Measurements from ENCODE around the gene LSAMP. TPM values are rescaled to one million over a fixed set of nuclear protein-coding genes. Genes with fewer than 3 reads are reported as not detected.

LSAMP gene
- total RNA-seq, 1 donor from 2014 or later: 5.0 TPM

- intact Hi-C loops (cut with DNase I): no loop called here
- no peak for DNase-seq (ENCODE audit: missing footprints)
- no peak for ATAC-seq
Observed at GRCh38 chr3:116200956-116201690, 244.2 kb downstream of the LSAMP start.

- ATAC-seq (no peak), DNase-seq (ENCODE audit: missing footprints) (no peak)
- intact Hi-C loops (cut with DNase I): no loop called here
Observed at GRCh38 chr3:116199063-116199462, 246.2 kb downstream of the LSAMP start.

DNA sequence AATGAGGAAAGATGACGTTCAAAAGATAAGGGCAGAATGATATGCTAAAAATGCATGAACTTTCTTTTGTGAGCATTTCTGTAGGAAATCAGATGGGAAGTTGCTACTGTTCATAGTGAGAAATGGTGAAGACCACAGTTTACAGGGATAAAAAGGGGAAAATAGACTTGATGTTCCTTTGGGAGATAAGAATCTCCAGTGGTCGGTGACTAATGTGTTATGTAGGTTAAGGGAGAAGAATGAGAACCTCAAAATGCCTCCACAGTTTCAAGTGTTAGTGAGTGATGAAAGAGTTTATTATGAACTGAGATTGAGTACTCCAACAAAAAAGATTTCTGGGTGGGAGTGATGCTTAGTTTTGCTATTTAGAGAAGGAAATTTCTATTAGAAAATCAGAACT lies 247.2 kb downstream of the LSAMP start:
- intact Hi-C loops (cut with DNase I): no loop called here
- no peak for ATAC-seq

GRCh38 chr3:116192464-116192863 lies 252.8 kb downstream of the LSAMP start:
- intact Hi-C loops (cut with DNase I): no loop called here
- ATAC-seq (no peak), DNase-seq (ENCODE audit: missing footprints) (no peak)

More for the DNA sequence above, 247.2 kb downstream of the LSAMP start:
- DNase-seq (ENCODE audit: missing footprints): no peak

- no peak for DNase-seq (ENCODE audit: missing footprints)
- intact Hi-C loops (cut with DNase I): no loop called here
- no peak for ATAC-seq
Observed at GRCh38 chr3:116191409-116191808, 253.9 kb downstream of the LSAMP start.

- ATAC-seq: no peak
- intact Hi-C loops (cut with DNase I): no loop called here
- no peak for DNase-seq (ENCODE audit: missing footprints)
Observed at GRCh38 chr3:116190095-116190494, 255.2 kb downstream of the LSAMP start.

GRCh38 chr3:116188231-116188785 lies 257.0 kb downstream of the LSAMP start:
- intact Hi-C loops (cut with DNase I): no loop called here
- ATAC-seq: no peak
- no peak for DNase-seq (ENCODE audit: missing footprints)

- ATAC-seq (no peak), DNase-seq (ENCODE audit: missing footprints) (no peak)
- intact Hi-C loops (cut with DNase I): no loop called here
Observed at GRCh38 chr3:116186049-116186448, 259.2 kb downstream of the LSAMP start.

DNA sequence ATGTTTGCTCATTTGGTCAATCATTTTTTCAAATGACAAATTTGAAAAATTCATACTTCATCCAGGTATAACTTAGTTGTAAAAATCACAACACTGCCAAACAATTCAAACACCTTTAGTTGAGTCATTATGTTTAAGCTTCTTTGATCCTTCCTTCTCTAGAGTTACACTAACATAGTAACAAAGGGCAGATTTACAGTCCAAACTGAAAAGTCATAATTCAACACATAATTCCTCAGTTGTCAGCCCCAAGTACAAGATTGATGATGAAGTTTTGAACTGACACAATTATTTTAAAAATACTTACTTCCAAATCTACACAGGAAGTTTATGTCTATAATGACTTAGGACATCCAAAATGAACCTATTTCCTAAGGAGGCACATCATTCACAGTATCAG lies 264.1 kb downstream of the LSAMP start:
- DNase-seq (ENCODE audit: missing footprints) (no peak), ATAC-seq (no peak)
- intact Hi-C loops (cut with DNase I): no loop called here

GRCh38 chr3:116179091-116179490 lies 266.2 kb downstream of the LSAMP start:
- ATAC-seq: no peak
- DNase-seq (ENCODE audit: missing footprints): no peak
- intact Hi-C loops (cut with DNase I): no loop called here

DNA sequence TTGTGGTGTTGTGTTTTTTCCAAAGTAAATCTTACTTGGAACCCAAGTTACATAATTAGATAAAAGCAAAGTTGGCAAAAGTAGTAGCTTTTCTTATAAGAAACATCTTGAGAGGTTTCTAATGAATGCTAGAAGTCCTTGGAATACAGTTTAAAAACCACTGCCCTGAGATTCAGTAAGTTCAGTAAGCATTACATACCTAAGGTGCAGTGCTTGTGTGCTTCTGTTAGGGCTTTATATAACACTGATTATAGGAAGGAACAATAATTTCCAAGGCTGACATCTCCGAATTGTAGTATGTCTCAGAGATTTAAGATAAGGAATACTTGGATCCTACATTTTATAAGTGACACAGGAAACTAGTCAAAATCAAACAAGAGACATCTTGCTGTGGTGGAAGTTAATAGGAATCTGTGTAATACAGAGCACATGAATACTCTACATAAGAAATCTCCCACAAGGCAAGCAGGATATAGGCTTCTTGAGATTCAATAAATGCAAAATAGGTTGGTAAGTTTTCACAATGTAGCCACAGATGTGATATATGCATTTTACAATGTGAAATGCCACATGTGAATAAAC lies 268.2 kb downstream of the LSAMP start:
- no peak for DNase-seq (ENCODE audit: missing footprints)
- no peak for ATAC-seq
- intact Hi-C loops (cut with DNase I): no loop called here

DNA sequence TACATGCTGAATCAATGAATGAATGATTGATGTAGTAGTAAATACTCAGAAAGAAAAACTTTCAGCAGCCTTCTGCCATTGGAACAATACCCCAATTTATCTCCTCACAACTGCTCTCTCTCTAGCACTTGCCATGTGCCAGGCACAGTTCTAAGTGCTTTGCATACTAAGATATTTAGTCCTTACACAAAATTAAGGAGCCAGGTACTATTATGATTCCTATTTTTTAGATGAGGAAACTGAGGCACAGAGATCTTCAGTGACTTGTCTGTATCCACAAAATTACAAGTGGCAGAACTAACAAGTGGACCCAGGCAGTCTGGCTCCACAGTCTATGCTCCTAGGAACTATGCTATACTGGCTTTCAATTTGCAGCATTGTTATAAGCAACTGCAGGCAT lies 279.2 kb downstream of the LSAMP start:
- ATAC-seq: no peak
- DNase-seq (ENCODE audit: missing footprints): no peak
- intact Hi-C loops (cut with DNase I): no loop called here

DNA sequence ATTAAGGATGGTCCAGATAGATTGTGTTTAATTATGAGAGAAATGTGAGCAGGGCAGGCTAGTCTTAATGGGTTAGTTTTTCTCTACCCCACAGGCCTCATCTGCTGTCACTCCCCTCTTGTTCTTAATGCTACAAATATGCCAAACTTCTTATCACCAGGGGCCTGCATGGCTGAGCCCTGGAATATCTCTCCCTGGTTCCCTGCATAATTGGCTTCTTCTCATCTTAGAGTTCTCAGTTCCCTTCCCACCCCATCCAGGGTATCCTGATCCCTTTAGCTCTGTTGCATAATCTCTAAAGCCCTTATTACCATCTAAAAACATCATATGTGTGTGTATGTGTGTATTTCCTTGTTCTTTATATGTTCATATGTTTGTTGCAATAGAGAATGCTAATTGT lies 279.6 kb downstream of the LSAMP start:
- intact Hi-C loops (cut with DNase I): no loop called here
- ATAC-seq (no peak), DNase-seq (ENCODE audit: missing footprints) (no peak)

GRCh38 chr3:116165135-116165534 lies 280.2 kb downstream of the LSAMP start:
- DNase-seq (ENCODE audit: missing footprints) (no peak), ATAC-seq (no peak)
- intact Hi-C loops (cut with DNase I): no loop called here

DNA sequence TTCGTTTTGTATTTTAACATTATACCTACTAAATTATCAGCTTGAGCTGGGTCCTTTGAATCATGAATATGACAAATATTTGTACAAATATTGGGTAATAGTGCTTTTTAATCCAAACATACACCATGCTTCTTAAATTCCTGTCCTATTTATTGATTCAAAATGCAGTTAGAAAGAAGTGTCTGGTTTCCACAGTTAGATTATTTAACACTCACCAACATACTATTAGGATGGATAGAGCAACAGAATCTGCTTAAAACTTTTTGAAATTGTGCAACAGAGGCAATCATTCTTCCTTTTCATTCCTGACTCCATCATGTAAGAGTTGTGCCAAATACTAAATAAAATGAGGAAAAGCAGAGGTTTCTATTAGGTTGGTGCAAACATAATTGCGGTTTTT lies 281.2 kb downstream of the LSAMP start:
- DNase-seq (ENCODE audit: missing footprints): no peak
- intact Hi-C loops (cut with DNase I): no loop called here
- no peak for ATAC-seq

DNA sequence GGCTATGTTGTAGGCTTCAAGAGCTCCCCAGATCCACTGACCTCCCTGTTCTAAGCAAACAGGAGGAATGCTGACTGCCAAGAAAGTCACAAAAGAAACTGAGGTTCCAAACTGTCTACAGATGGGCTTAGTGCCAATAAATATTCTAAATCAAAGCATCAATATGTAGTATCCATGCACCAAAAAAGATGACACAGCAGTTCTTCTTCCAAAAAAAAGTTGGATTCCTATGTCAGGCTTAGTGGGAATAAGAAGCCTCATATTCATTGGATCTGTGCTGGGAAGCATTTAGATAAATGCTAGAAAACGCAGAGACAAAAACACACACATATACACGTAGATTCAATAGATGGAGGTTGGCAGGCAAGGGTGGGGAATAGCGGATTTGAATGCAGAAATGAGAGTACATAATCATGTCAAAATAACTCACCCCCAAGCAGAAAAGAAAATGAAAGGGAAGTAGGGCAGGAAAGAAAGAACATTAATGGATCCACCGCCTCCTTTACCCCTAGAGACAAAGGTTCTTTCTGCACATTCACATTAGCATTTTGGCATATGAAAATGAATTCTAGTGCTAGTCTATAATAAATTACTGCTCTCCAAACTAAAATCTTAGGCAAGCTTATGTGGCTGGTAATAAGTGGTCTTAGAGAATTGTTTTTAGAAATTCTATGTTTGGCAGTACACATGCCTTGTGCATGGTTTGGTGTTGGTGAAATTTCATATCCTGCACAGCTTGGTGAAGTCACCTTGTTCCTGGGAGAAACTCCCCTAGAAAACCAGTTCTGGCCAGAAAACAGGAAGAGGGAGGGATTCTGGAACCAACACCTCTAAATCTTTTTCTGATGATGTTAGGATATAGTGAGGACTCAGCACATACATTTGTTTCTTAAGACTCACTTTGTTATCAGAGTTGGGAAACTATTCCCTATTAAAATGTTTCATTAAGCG lies 283.4 kb downstream of the LSAMP start:
- DNase-seq (ENCODE audit: missing footprints) (no peak), ATAC-seq (no peak)

DNA sequence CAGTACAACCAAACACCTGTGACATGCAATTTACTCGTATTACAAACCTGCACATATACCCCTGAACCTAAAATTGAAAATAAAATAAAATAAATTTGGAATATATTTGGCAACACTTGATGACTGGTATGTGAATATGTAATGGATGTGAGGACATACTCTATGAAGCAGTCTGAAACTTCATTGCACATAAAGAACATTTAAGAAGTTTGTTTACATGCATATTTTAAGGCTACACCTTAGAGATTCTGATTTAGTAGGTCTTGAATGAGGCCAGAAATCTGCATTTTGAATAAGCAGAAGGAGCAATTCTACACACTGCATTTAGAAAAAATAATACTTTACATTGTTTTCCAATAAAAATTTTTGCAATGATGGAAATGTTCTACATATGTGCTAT lies 284.7 kb downstream of the LSAMP start:
- ATAC-seq (no peak), DNase-seq (ENCODE audit: missing footprints) (no peak)
- intact Hi-C loops (cut with DNase I): no loop called here

More for the DNA sequence above, 283.4 kb downstream of the LSAMP start:
- intact Hi-C loops (cut with DNase I): no loop called here

DNA sequence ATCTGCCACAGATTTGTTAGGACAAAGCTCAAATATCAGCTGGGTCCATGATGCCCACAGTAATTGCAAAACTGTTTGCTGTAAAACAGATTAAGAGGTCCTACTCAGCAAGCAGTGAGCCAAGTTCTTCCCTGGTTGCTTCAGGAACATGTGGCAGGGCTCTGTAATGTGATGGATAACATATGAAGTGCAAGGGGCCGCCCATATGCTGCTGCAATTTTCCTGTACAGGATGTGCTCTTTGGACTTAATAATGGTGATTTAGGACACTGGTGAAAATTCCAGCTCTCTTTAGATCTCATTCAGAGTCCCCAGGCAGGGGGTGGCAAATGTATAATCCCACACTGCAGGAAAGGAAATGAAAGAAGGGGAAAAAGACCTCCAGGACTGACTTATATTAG lies 289.4 kb downstream of the LSAMP start:
- intact Hi-C loops (cut with DNase I): no loop called here
- DNase-seq (ENCODE audit: missing footprints) (no peak), ATAC-seq (no peak)

- ATAC-seq: no peak
- intact Hi-C loops (cut with DNase I): no loop called here
- DNase-seq (ENCODE audit: missing footprints): no peak
Observed at GRCh38 chr3:116154389-116154788, 290.9 kb downstream of the LSAMP start.

All from Right ventricle myocardium inferior (tissue), 1 donor.